GM21367 (cell line): ENCODE data around the gene CA5B.
"Not testable (repeated sequence)": the region's sequence is repeated elsewhere in the genome, so short reads cannot be mapped to it uniquely, and the experiment has no call there.

Source experiments
- ATAC-seq: cut with Tn5 transposase; IDR thresholded peaks from one replicate; pipeline ENCODE4 v1.9.1; 2021; ENCODE audit not compliant: unreplicated experiment

CA5B gene

GRCh38 chrX:15747626-15748173 lies 9.6 kb downstream of the CA5B start:
- no peak for ATAC-seq

GRCh38 chrX:15748841-15749240 lies 10.8 kb downstream of the CA5B start:
- no peak for ATAC-seq

GRCh38 chrX:15749642-15750610 lies 11.9 kb downstream of the CA5B start:
- no peak for ATAC-seq

GRCh38 chrX:15750611-15751154 lies 12.6 kb downstream of the CA5B start:
- ATAC-seq, result no peak

GRCh38 chrX:15751155-15751819 lies 13.2 kb downstream of the CA5B start:
- ATAC-seq, result no peak

GRCh38 chrX:15755091-15755490 lies 17.0 kb downstream of the CA5B start:
- ATAC-seq, result no peak

GRCh38 chrX:15758140-15758539 lies 20.1 kb downstream of the CA5B start:
- ATAC-seq, result no peak

- ATAC-seq, result not testable (repeated sequence)
Measured at GRCh38 chrX:15759886-15760285, 21.8 kb downstream of the CA5B start.

- no peak for ATAC-seq
Measured at GRCh38 chrX:15761564-15762191, 23.6 kb downstream of the CA5B start.

- no peak for ATAC-seq
Measured at GRCh38 chrX:15769300-15769954, 31.4 kb downstream of the CA5B start.

GRCh38 chrX:15781961-15782699 lies 44.1 kb downstream of the CA5B start:
- peak; percentile 72 for ATAC-seq

GRCh38 chrX:15785176-15785750 lies 47.2 kb downstream of the CA5B start:
- ATAC-seq, result no peak

GRCh38 chrX:15786915-15787314 lies 48.8 kb downstream of the CA5B start:
- no peak for ATAC-seq

- ATAC-seq, result peak; percentile 86
Measured at GRCh38 chrX:15789979-15790768, 52.1 kb downstream of the CA5B start, which contains the start of gene ZRSR2. Gene ZRSR2, plus strand, starts transcription at chrX:15790484. Its CDS starts 12 bp downstream, at chrX:15790496.

GRCh38 chrX:15790769-15791290 lies 52.8 kb downstream of the CA5B start:
- peak; percentile 18 for ATAC-seq

- ATAC-seq, result no peak
Measured at GRCh38 chrX:15797707-15798106, 59.6 kb downstream of the CA5B start.

GRCh38 chrX:15804563-15804962 lies 66.5 kb downstream of the CA5B start:
- ATAC-seq, result no peak

GRCh38 chrX:15808254-15808653 lies 70.2 kb downstream of the CA5B start:
- no peak for ATAC-seq
